IMR-90 (cell line): ENCODE measurements around the gene AQP12A. TPM values are rescaled to one million over a fixed set of nuclear protein-coding genes. Genes with fewer than 3 reads are reported as not detected.

Experiments used
- ATAC-seq: fragments of 200-7000 bp; cut with Tn5 transposase; 2 replicates; pipeline ENCODE4 v1.9.1; 2020; ENCODE audit warnings: low read depth, mild to moderate bottlenecking, moderate library complexity
- BruUV-seq: library from RNA; stranded (reverse); fragments of 400-500 nt; replicated peaks from 2 replicates; lab custom pipeline; 2021; lab: Mats Ljungman, UMichigan
- CTCF ChIA-PET: fragments of 300-600 bp; formaldehyde crosslinking; extraction: SDS; loops from one replicate; lab custom pipeline; 2021; ENCODE audit warnings: antibody characterized with exemption; lab: Yijun Ruan, JAX
- POLR2A ChIA-PET: fragments of 300-600 bp; sonication (Branson Sonifier 250); formaldehyde crosslinking; loops from one replicate; lab custom pipeline; 2022; ENCODE audit warnings: antibody characterized with exemption; ENCODE audit not compliant: unreplicated experiment; lab: Charles Lee
- DNase-seq: peaks from one replicate; pipeline ENCODE4 v3.0.0; 2013
- H2AFZ ChIP-seq: replicated peaks from 2 replicates; pipeline ENCODE3; 2013; ENCODE audit warnings: low read length, mild to moderate bottlenecking; ENCODE audit not compliant: poor library complexity
- H2AK5ac ChIP-seq: 2 replicates; pipeline ENCODE4 v1.6.1; 2013; ENCODE audit warnings: low read depth, low read length, inconsistent platforms
- H2AK9ac ChIP-seq: replicated peaks from 2 replicates; pipeline ENCODE3; 2013; ENCODE audit warnings: mild to moderate bottlenecking, low read depth, low read length, moderate library complexity; ENCODE audit not compliant: poor library complexity
- H2BK120ac ChIP-seq: 2 replicates; pipeline ENCODE4 v1.6.1; 2013; ENCODE audit warnings: low read depth, low read length, inconsistent platforms
- H2BK15ac ChIP-seq: 3 replicates; pipeline ENCODE4 v1.6.1; 2013; ENCODE audit warnings: low read depth, low read length, inconsistent platforms
- H2BK20ac ChIP-seq: 2 replicates; pipeline ENCODE4 v1.6.1; 2013; ENCODE audit warnings: low read depth, mild to moderate bottlenecking, inconsistent platforms, low read length, moderate library complexity
- H2BK5ac ChIP-seq: 2 replicates; pipeline ENCODE4 v1.6.1; 2013; ENCODE audit warnings: mild to moderate bottlenecking, low read depth, low read length, inconsistent platforms; ENCODE audit not compliant: poor library complexity, severe bottlenecking
- H3K14ac ChIP-seq: replicated peaks from 2 replicates; pipeline ENCODE4 v1.6.1; 2013; ENCODE audit warnings: low read depth, low read length, inconsistent platforms
- H3K18ac ChIP-seq: 2 replicates; pipeline ENCODE4 v1.6.1; 2013; ENCODE audit warnings: low read depth, low read length, control low read depth
- H3K23ac ChIP-seq: 2 replicates; pipeline ENCODE4 v1.6.1; 2013; ENCODE audit warnings: low read depth, low read length, inconsistent platforms
- H3K27ac ChIP-seq: 2 replicates; pipeline ENCODE4 v1.5.1; 2013; ENCODE audit warnings: mild to moderate bottlenecking, control low read depth, low read length; ENCODE audit not compliant: insufficient read depth
- H3K27me3 ChIP-seq: 2 replicates; pipeline ENCODE4 v1.6.1; 2013; ENCODE audit warnings: low read length; ENCODE audit not compliant: control insufficient read depth, insufficient read depth
- H3K36me3 ChIP-seq: 2 replicates; pipeline ENCODE4 v1.6.1; 2013; ENCODE audit warnings: low read length, mixed read lengths; ENCODE audit not compliant: control insufficient read depth, insufficient read depth
- H3K4ac ChIP-seq: 2 replicates; pipeline ENCODE4 v1.6.1; 2013; ENCODE audit warnings: low read depth, low read length, inconsistent platforms
- H3K4me1 ChIP-seq: 2 replicates; pipeline ENCODE4 v1.6.1; 2013; ENCODE audit warnings: low read length, mixed read lengths; ENCODE audit not compliant: control insufficient read depth, insufficient read depth
- H3K4me2 ChIP-seq: 2 replicates; pipeline ENCODE4 v1.6.1; 2013; ENCODE audit warnings: low read depth, mild to moderate bottlenecking, control low read depth, low read length, moderate library complexity
- H3K4me3 ChIP-seq: 2 replicates; pipeline ENCODE4 v1.5.1; 2013; ENCODE audit warnings: low read depth, mild to moderate bottlenecking, control low read depth, low read length, moderate library complexity; ENCODE audit not compliant: insufficient read depth
- H3K56ac ChIP-seq: 2 replicates; pipeline ENCODE4 v1.6.1; 2013; ENCODE audit warnings: low read length, inconsistent platforms; ENCODE audit not compliant: insufficient read depth; ENCODE audit errors: extremely low read depth
- H3K79me1 ChIP-seq, 2 experiments: 2 replicates each; pipeline ENCODE4 v1.6.1; 2013; ENCODE audit warnings: low read length in 2 of 2, inconsistent platforms in 1 of 2, low read depth in 1 of 2
- H3K9ac ChIP-seq: 2 replicates; pipeline ENCODE4 v1.6.1; 2013; ENCODE audit warnings: low read depth, low read length, control low read depth
- H3K9me1 ChIP-seq: 2 replicates; pipeline ENCODE4 v1.6.1; 2013; ENCODE audit warnings: low read length, inconsistent platforms; ENCODE audit not compliant: insufficient read depth
- H3K9me3 ChIP-seq: 2 replicates; pipeline ENCODE4 v1.6.1; 2013; ENCODE audit warnings: low read length; ENCODE audit not compliant: control insufficient read depth, insufficient read depth
- H4K20me1 ChIP-seq: 2 replicates; pipeline ENCODE4 v1.6.1; 2013; ENCODE audit warnings: low read length, inconsistent platforms; ENCODE audit not compliant: insufficient read depth
- H4K5ac ChIP-seq: 2 replicates; pipeline ENCODE4 v1.6.1; 2013; ENCODE audit warnings: mild to moderate bottlenecking, low read depth, low read length, control low read depth
- H4K8ac ChIP-seq, 2 experiments: 2 replicates each; pipeline ENCODE4 v1.6.1; 2013; ENCODE audit warnings: low read depth in 2 of 2, low read length in 2 of 2, control low read depth in 1 of 2, inconsistent platforms in 1 of 2
- H4K91ac ChIP-seq: 2 replicates; pipeline ENCODE4 v1.6.1; 2013; ENCODE audit warnings: low read depth, low read length, inconsistent platforms; ENCODE audit not compliant: insufficient read depth
- ELK1 ChIP-seq: fragments of 150-350 bp; IDR thresholded peaks from 2 replicates; pipeline ENCODE4 v1.6.1; 2016; ENCODE audit warnings: low read depth, mild to moderate bottlenecking, low read length, moderate library complexity, borderline replicate concordance
- MAFK ChIP-seq: IDR thresholded peaks from 2 replicates; pipeline ENCODE4 v1.6.1; 2012; ENCODE audit warnings: low read depth, low read length, improper control_type of control experiment
- NFE2L2 ChIP-seq: fragments of 150-350 bp; IDR thresholded peaks from 2 replicates; pipeline ENCODE4 v1.6.1; 2016; ENCODE audit warnings: low read depth, mild to moderate bottlenecking, low read length
- RCOR1 ChIP-seq: IDR thresholded peaks from 2 replicates; pipeline ENCODE4 v1.6.1; 2012; ENCODE audit warnings: mild to moderate bottlenecking, low read length, improper control_type of control experiment; ENCODE audit not compliant: insufficient replicate concordance
- SMC3 ChIP-seq: fragments of 150-350 bp; IDR thresholded peaks from 2 replicates; pipeline ENCODE4 v1.6.1; 2016; ENCODE audit warnings: low read depth, mild to moderate bottlenecking, antibody characterized with exemption, low read length, moderate library complexity
- WGBS, 2 experiments: methylation state at CpG; one replicate each; pipeline versions ENCODE4 v1.1.5 to v1.1.7; 2013; ENCODE audit warnings: missing lambda C conversion rate in 2 of 2; ENCODE audit not compliant: insufficient read length in 1 of 2; ENCODE audit errors: extremely low coverage in 2 of 2; 5-methylcytosine and 5-hydroxymethylcytosine counted together
- dilution Hi-C: fragments of 300-500 bp; cut with HindIII; formaldehyde crosslinking; loops from one replicate; pipeline ENCODE4 v1.14.3; 2018; ENCODE audit warnings: low sequenced_read_pairs; ENCODE audit not compliant: unreplicated experiment
- in situ Hi-C: fragments of 300-500 bp; cut with MboI; formaldehyde crosslinking; loops from 3 replicates; pipeline ENCODE4 v1.14.3; 2019; ENCODE audit warnings: low sequenced_read_pairs, inconsistent platforms, mixed read lengths
- intact Hi-C: fragments of 100-400 bp; cut with micrococcal nuclease; formaldehyde crosslinking; loops from 2 replicates; pipeline ENCODE4 v1.10.0; 2022
- polyA plus RNA-seq, 3 experiments: library from polyadenylated mRNA; depleted of rRNA; stranded (reverse); fragments of >200 nt; gene quantifications; 2 replicates each; pipeline ENCODE4 v1.2.3, GENCODE V29; 2012; ENCODE audit warnings: low replicate concordance in 1 of 3
- total RNA-seq: library from RNA; depleted of rRNA; stranded (reverse); fragments of >200 nt; gene quantifications from 2 replicates; pipeline ENCODE4 v1.2.3, GENCODE V29; 2012

The AQP12A gene
- total and polyA plus RNA-seq, 2 of the 4 experiments (the other 2 are of a cell fraction), result not detected

GRCh38 chr2:240643093-240643810 is 48.4 kb upstream of the AQP12A start:
- dilution Hi-C loops, result no loop called here
- no peak overlapping the region for H3K4ac ChIP-seq
- WGBS, 2 experiments, result 40% methylated on average over 1 of the region's 13 CpGs; no CpG with 5 or more reads in 1 of the 2 experiments

More at GRCh38 chr2:240643093-240643810, 48.4 kb upstream of the AQP12A start:
- DNase-seq (no peak), ATAC-seq (no peak)
- no peaks in the 10 kb centered on the region for H3K36me3 ChIP-seq
- H3K9me1 ChIP-seq, result no peaks in the 10 kb centered on the region
- no peak overlapping the region for H2BK5ac ChIP-seq
- H2AK9ac ChIP-seq, result no peak overlapping the region
- H3K4me2 ChIP-seq, result no peak overlapping the region
- no peaks in the 10 kb centered on the region for H3K9me3 ChIP-seq
- H2AFZ ChIP-seq, result peak overlapping the region; percentile 11
- no peak overlapping the region for H2BK120ac ChIP-seq
- POLR2A ChIA-PET, result no interaction called here
- H2BK15ac ChIP-seq, result no peak overlapping the region
- H3K9ac ChIP-seq, result no peak overlapping the region
- H3K4me3 ChIP-seq, result no peak overlapping the region
- H3K56ac ChIP-seq, result no peak overlapping the region
- intact Hi-C loops, result no loop called here
- no peak overlapping the region for H2BK20ac ChIP-seq
- no peaks in the 10 kb centered on the region for H4K20me1 ChIP-seq
- CTCF ChIA-PET, result no interaction called here
- H4K8ac ChIP-seq, result no peak overlapping the region
- no peak overlapping the region for H4K5ac ChIP-seq
- peaks cover 53% of the 10 kb centered on the region for H3K27me3 ChIP-seq
- in situ Hi-C loops, result no loop called here
- no peak overlapping the region for H3K14ac ChIP-seq
- TF ChIP-seq RCOR1, result no peak
- TF ChIP-seq ELK1, result no peak
- TF ChIP-seq SMC3, result no peak
- no peak for TF ChIP-seq NFE2L2
- no peak for TF ChIP-seq MAFK
- no peaks in the 10 kb centered on the region for H3K79me1 ChIP-seq
- no peaks in the 10 kb centered on the region for H3K4me1 ChIP-seq
- no peak overlapping the region for H3K23ac ChIP-seq
- no peak overlapping the region for H3K18ac ChIP-seq
- no peak overlapping the region for H3K27ac ChIP-seq
- H4K91ac ChIP-seq, result no peak overlapping the region
- H2AK5ac ChIP-seq, result no peak overlapping the region
- BruUV-seq, result no TSS peak
